CD8-positive, alpha-beta memory T cell (primary cell): ENCODE results near the gene XPR1. TPM values are rescaled to one million over a fixed set of nuclear protein-coding genes. Genes with fewer than 3 reads are reported as not detected.

ENCODE experiments used
- CTCF ChIA-PET: fragments of 350-600 bp; sonication (Branson Sonifier 250); formaldehyde crosslinking; loops from one replicate; lab custom pipeline; 2021; ENCODE audit warnings: antibody characterized with exemption; lab: Charles Lee
- POLR2A ChIA-PET: fragments of 350-600 bp; sonication (Branson Sonifier 250); formaldehyde crosslinking; loops from one replicate; lab custom pipeline; 2021; ENCODE audit warnings: antibody characterized with exemption; lab: Charles Lee
- DNase-seq, 5 donors: peaks; one replicate each; pipeline versions ENCODE4 v3.0.0 to v3.0.0-alpha.2; 2020 to 2022; ENCODE audit warnings: mixed read lengths in 1 of 5
- H3K27ac ChIP-seq: one replicate; pipeline ENCODE4 v1.7.0; 2013; ENCODE audit warnings: low read depth, mild to moderate bottlenecking, low read length, moderate library complexity
- H3K27me3 ChIP-seq: 2 replicates; pipeline ENCODE4 v1.7.0; 2013; ENCODE audit warnings: low read length, mild to moderate bottlenecking; ENCODE audit not compliant: insufficient read depth, poor library complexity, severe bottlenecking
- H3K36me3 ChIP-seq: 2 replicates; pipeline ENCODE4 v1.7.0; 2013; ENCODE audit warnings: mild to moderate bottlenecking, low read length, moderate library complexity; ENCODE audit not compliant: insufficient read depth
- H3K4me1 ChIP-seq: 2 replicates; pipeline ENCODE4 v1.7.0; 2013; ENCODE audit warnings: mild to moderate bottlenecking, low read length, moderate library complexity; ENCODE audit not compliant: insufficient read depth
- H3K4me3 ChIP-seq: 2 replicates; pipeline ENCODE4 v1.7.0; 2013; ENCODE audit warnings: mild to moderate bottlenecking, low read length
- H3K9me3 ChIP-seq: 2 replicates; pipeline ENCODE4 v1.7.0; 2013; ENCODE audit warnings: mild to moderate bottlenecking, low read length
- H3K27ac Mint-ChIP-seq, 8 donors: one replicate each; pipeline ENCODE4 v1.8.0; 2020 to 2021; ENCODE audit warnings: mixed read lengths in 8 of 8, mild to moderate bottlenecking in 6 of 8, inconsistent platforms in 3 of 8, moderate library complexity in 3 of 8
- H3K27me3 Mint-ChIP-seq, 2 donors: one replicate each; pipeline ENCODE4 v1.8.0; 2020 to 2021; ENCODE audit warnings: mixed read lengths in 2 of 2, mild to moderate bottlenecking in 1 of 2, moderate library complexity in 1 of 2
- H3K36me3 Mint-ChIP-seq, 3 donors: one replicate each; pipeline ENCODE4 v1.8.0; 2020 to 2021; ENCODE audit warnings: mixed read lengths in 3 of 3, inconsistent platforms in 1 of 3, mild to moderate bottlenecking in 1 of 3
- H3K4me1 Mint-ChIP-seq, 3 donors: one replicate each; pipeline ENCODE4 v1.8.0; 2020 to 2021; ENCODE audit warnings: mixed read lengths in 3 of 3, inconsistent platforms in 1 of 3, mild to moderate bottlenecking in 1 of 3
- H3K4me3 Mint-ChIP-seq, 7 donors: one replicate each; pipeline ENCODE4 v1.8.0; 2020 to 2021; ENCODE audit warnings: mixed read lengths in 7 of 7, mild to moderate bottlenecking in 6 of 7, moderate library complexity in 4 of 7, inconsistent platforms in 2 of 7
- H3K9me3 Mint-ChIP-seq, 5 donors: one replicate each; pipeline ENCODE4 v1.8.0; 2020 to 2022; ENCODE audit warnings: mixed read lengths in 5 of 5, mild to moderate bottlenecking in 3 of 5, moderate library complexity in 2 of 5, inconsistent platforms in 1 of 5
- polyA plus RNA-seq: library from polyadenylated mRNA; unstranded; fragments of 300-500 nt; fragmentation: Illumina TruSeq; gene quantifications from one replicate; pipeline ENCODE4 v1.2.3, GENCODE V29; 2021
- total RNA-seq, 2 experiments: library from RNA; stranded (reverse); gene quantifications; one replicate each; pipeline ENCODE4 v1.2.3, GENCODE V29; 2021

The XPR1 gene
- total and polyA plus RNA-seq, 3 experiments from 2014 or later: 7.6 to 23.2 (median 20.8) TPM

DNA sequence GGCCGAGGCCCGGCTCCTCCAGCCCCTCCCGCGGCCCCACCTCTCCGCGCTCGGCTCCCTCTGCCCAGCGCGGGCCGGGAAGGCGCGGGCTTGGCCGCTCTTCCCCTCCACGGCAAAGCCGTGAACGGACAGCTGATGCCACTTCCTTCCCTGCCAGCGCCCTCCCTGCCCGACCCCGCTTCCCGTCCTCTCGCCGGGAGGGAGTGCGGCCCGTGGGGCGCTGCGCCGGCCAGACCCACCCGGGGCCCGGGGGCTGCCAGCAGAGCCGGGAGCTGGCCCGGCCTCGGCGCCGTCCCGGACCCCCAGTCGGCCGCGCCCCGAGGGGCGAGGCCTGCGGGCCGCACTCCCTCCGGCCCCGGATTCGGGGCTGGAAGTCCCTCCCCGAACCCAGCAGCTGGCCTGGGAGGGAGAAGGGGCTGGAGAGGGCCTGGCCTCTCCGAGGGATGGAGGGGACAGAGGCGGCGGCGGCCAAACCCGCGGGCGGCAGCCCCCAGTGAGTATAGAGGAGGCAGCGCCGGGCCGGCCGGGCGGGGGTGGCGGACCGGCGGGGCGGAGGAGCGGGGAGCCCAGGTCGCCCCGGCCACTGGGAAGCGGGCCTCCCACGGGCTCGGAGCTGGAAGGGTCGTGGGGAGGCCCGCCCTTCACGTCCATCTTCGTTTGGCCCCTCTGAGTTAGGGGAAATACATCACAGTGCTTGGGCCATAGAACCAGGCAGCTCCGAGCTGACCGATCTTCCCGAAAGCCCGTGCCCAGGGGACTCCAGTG, 281.2 kb downstream of the XPR1 start, which contains the start of gene KIAA1614:
KIAA1614 (plus strand) TSS at position 97 of the 765 bp plus-strand sequence; CDS start at position 444, 347 bp downstream.
- Histone ChIP-seq H3K27me3 (peaks cover 3% of the 10 kb centered on the region), H3K4me1 (no peaks in the 10 kb centered on the region), H3K9me3 (no peaks in the 10 kb centered on the region), H3K4me3 (no peak within 1 kb of the TSS), H3K27ac (no peak within 1 kb of the TSS), H3K36me3 (no peaks in the 10 kb centered on the region)
- peaks cover 7 to 26% (median 24%) of the 10 kb centered on the region in 3 donors for H3K4me1 Mint-ChIP-seq
- H3K27ac Mint-ChIP-seq: no peak within 1 kb of the TSS
- H3K36me3 Mint-ChIP-seq: no peaks in the 10 kb centered on the region
- H3K4me3 Mint-ChIP-seq: peak within 1 kb of the TSS; percentile 11 to 54 (median 36)
- ChIA-PET CTCF (interaction anchor here (0.5 kb wide), 1 partner anchor 83 kb away, joined by 3 read pairs; no protein-coding TSS in a partner anchor), POLR2A (no interaction called here)
- H3K27me3 Mint-ChIP-seq: peaks cover 19 to 45% of the 10 kb centered on the region in 2 donors
- DNase-seq: no peak
- H3K9me3 Mint-ChIP-seq: no peaks in the 10 kb centered on the region

DNA sequence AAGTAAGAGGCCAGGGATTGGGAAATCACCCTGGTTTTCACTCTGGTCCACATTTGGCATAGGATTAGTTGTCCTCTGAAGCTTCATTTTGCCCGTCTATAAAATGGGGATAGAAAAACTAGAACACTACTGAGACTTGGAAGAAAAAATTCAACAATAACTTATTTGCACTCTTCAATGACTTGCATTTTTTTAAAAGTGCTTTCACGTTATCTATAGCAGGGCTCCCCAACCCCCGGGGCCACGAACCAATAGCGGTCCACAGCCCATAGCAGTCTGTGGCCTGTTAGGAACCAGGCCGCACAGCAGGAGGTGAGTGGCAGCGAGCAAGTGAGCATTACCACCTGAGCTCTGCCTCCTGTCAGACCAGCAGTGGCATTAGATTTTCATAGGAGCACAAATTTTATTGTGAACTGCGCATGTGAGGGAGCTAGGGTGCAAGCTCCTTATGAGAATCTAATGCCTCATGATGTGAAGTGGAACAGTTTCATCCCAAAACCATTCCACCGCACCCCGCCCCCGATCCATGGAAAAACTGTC, 283.7 kb downstream of the XPR1 start:
- H3K9me3 Mint-ChIP-seq: no peaks in the 10 kb centered on the region
- CTCF ChIA-PET: no interaction called here
- no peaks in the 10 kb centered on the region for H3K4me1 ChIP-seq
- POLR2A ChIA-PET: no interaction called here
- H3K9me3 ChIP-seq: no peaks in the 10 kb centered on the region
- H3K36me3 Mint-ChIP-seq: no peaks in the 10 kb centered on the region
- H3K36me3 ChIP-seq: no peaks in the 10 kb centered on the region
- peaks cover 3% of the 10 kb centered on the region for H3K27me3 ChIP-seq
- no peak overlapping the region for H3K4me3 ChIP-seq
- peaks cover 2 to 16% (median 12%) of the 10 kb centered on the region in 3 donors for H3K4me1 Mint-ChIP-seq
- DNase-seq: no peak
- no peak overlapping the region for H3K4me3 Mint-ChIP-seq
- no peak overlapping the region for H3K27ac ChIP-seq
- no peak overlapping the region for H3K27ac Mint-ChIP-seq
- H3K27me3 Mint-ChIP-seq: peaks cover 17 to 31% of the 10 kb centered on the region in 2 donors

DNA sequence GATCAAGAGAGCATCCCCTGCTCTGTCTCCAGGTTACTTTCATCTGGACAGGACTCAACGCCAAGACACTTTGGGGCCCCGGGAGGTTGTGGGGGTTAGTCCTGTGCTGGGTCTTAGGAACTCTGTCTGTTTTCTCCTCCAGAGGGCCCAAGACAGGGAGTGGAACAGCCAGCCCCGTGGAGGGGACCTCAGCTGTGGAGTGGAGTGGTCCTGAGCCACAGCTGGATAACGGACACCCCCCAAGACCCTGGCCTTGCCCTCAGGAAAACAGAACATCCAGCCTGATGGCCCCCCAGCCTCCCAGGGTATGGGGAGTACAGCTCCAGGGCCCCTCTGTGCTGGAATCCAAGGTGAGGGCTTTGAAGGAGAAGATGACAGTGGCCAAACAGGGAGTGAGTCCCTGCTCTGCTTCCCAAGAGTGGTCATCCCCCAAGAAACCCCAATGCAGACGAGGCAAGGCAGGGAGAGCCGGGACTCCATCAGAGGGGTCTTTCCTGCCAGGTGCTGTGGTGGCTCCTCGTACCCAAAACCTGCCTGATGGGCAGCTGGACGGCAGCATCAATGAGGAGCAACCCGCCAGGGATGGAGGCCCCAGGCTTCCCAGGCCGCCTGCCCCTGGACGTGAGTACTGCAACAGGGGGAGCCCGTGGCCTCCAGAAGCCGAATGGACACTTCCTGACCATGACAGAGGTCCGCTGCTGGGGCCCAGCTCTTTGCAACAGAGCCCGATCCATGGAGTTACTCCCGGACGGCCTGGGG, 284.4 kb downstream of the XPR1 start:
- H3K27me3 Mint-ChIP-seq: peaks cover 17 to 26% of the 10 kb centered on the region in 2 donors
- peaks cover 2 to 16% (median 12%) of the 10 kb centered on the region in 3 donors for H3K4me1 Mint-ChIP-seq
- no peaks in the 10 kb centered on the region for H3K9me3 Mint-ChIP-seq
- Histone ChIP-seq H3K36me3 (no peaks in the 10 kb centered on the region), H3K9me3 (no peaks in the 10 kb centered on the region), H3K4me1 (no peaks in the 10 kb centered on the region), H3K27me3 (peaks cover 3% of the 10 kb centered on the region), H3K4me3 (no peak overlapping the region), H3K27ac (no peak overlapping the region)
- POLR2A ChIA-PET: no interaction called here
- H3K27ac Mint-ChIP-seq: no peak overlapping the region
- no peaks in the 10 kb centered on the region for H3K36me3 Mint-ChIP-seq
- CTCF ChIA-PET: no interaction called here
- no peak for DNase-seq
- H3K4me3 Mint-ChIP-seq: no peak overlapping the region

DNA sequence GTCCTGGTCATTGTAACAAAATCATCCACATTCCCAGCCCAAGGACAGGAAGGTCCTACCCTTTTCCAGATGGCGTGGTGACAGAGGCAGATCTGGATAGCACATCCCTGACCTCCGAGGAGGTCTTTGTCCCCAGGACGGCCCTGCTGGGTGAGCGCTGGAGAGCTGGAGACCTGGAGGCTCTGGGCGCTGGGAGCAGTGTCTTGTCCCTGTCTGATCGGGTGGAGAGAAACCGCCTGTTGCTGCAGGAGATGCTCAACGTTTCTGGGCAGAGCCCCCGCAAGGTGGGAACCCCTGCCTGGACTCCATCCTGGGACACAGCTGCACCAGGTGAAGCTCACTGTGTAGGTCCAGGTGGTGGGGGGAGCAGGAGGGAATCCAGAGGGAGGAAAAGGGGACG, 284.9 kb downstream of the XPR1 start:
- no peak overlapping the region for H3K27ac Mint-ChIP-seq
- H3K4me3 Mint-ChIP-seq: no peak overlapping the region
- H3K4me1 ChIP-seq: no peaks in the 10 kb centered on the region
- ChIA-PET CTCF (no interaction called here), POLR2A (no interaction called here)
- peaks cover 12 to 21% of the 10 kb centered on the region in 2 donors for H3K27me3 Mint-ChIP-seq
- no peaks in the 10 kb centered on the region for H3K9me3 ChIP-seq
- H3K27me3 ChIP-seq: peaks cover under 1% of the 10 kb centered on the region
- no peaks in the 10 kb centered on the region for H3K36me3 ChIP-seq
- no peak for DNase-seq
- H3K4me3 ChIP-seq: no peak overlapping the region
- H3K9me3 Mint-ChIP-seq: no peaks in the 10 kb centered on the region
- H3K36me3 Mint-ChIP-seq: no peaks in the 10 kb centered on the region
- no peak overlapping the region for H3K27ac ChIP-seq
- H3K4me1 Mint-ChIP-seq: peaks cover 0 to 12% (median 8%) of the 10 kb centered on the region in 3 donors

DNA sequence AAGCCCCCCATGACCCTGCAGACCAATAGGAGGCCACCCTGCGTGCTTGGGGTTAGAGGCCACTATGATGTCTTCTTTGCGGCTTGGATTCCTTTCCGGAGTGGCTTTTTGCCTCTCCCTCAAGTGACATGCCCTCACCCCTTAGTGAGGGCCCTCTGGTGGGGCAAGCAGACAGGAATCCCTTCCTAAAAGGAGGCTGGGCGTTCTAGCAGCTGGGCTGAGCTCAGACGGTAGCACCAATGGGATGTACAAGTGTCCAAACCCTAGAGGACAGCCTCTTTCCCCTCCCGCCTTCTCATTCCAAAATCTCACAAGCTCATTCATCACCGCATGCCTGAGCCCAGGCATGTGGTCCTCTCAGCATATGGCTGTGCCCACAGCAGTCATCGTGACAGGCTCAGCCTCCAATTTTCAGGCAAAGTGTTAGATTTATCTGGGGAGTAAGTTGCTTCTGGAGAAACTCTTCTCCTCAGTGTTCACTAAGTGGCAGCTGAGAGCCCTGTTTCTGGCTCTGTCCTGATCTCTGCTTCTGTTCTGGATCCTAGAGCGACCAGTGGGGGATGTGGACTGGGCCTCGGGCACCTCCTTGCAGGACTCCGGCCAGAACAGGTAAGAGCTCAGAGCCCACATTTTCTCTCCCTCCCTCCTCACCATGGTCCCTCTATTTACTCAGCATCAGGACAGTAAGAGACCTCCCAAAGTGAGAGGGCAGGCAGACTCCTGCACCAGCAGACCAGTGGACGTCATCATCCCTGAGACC, 285.7 kb downstream of the XPR1 start:
- Mint-ChIP-seq H3K36me3 (no peaks in the 10 kb centered on the region), H3K4me1 (peaks cover 0 to 9% (median 7%) of the 10 kb centered on the region in 3 donors), H3K4me3 (no peak overlapping the region), H3K9me3 (no peaks in the 10 kb centered on the region), H3K27me3 (peaks cover 11 to 18% of the 10 kb centered on the region in 2 donors), H3K27ac (peak overlapping the region in 1 of 8 donors; percentile 63)
- H3K36me3 ChIP-seq: no peaks in the 10 kb centered on the region
- CTCF ChIA-PET: no interaction called here
- no peak overlapping the region for H3K4me3 ChIP-seq
- H3K4me1 ChIP-seq: no peaks in the 10 kb centered on the region
- H3K27me3 ChIP-seq: no peaks in the 10 kb centered on the region
- H3K27ac ChIP-seq: no peak overlapping the region
- no peaks in the 10 kb centered on the region for H3K9me3 ChIP-seq
- DNase-seq: no peak
- POLR2A ChIA-PET: no interaction called here

DNA sequence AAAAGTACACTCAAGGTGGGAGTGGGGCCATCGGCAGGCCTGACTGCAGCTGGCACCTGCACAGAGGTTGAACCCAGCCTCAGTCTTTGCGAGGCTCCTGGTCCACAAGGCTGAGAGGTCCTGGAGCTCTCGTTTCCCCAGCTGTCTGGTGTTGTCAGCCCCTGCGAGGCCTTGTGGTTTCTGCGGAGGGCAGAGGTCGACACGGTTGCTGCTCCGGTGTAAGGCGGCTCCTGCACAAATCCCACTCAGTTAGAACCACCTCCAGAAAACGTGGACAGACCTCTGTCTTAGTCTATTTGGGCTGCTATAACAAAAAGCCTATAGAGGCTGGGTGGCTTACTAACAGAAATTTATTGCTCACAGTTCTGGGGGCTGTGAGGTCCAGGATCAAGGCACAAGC, 286.7 kb downstream of the XPR1 start:
- Mint-ChIP-seq H3K27me3 (peaks cover 11 to 16% of the 10 kb centered on the region in 2 donors), H3K27ac (no peak overlapping the region), H3K9me3 (no peaks in the 10 kb centered on the region), H3K4me3 (no peak overlapping the region), H3K4me1 (peaks cover 0 to 6% (median 6%) of the 10 kb centered on the region in 3 donors), H3K36me3 (no peaks in the 10 kb centered on the region)
- no peak overlapping the region for H3K27ac ChIP-seq
- H3K27me3 ChIP-seq: no peaks in the 10 kb centered on the region
- ChIA-PET CTCF (no interaction called here), POLR2A (no interaction called here)
- H3K4me1 ChIP-seq: no peaks in the 10 kb centered on the region
- no peak overlapping the region for H3K4me3 ChIP-seq
- no peak for DNase-seq
- no peaks in the 10 kb centered on the region for H3K36me3 ChIP-seq
- H3K9me3 ChIP-seq: no peaks in the 10 kb centered on the region

DNA sequence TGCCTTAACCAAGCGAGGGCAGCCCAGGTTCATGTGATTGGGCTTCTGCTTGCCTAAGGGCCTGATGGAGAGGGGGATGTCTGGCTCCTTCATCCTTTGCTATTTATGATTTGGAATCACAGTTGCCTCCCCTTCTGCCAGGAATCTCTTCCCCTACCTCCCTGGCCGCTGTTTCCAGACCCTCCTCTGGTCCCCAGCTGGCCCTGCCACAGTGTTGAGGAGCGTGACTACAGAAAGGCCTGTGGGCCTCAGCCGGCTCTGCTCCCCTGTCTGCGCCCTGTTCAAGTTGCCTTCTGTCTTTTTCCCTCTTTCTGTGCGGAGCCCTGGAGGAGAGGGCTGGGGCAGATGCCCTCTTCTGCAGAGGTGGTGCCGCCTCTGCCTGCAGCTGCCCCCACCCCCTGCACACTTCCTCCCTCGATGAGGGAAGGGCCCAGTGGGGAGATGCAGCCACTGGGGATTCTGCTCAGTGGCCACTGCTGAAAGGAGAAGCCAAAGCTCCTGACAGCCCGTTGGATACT, 287.4 kb downstream of the XPR1 start:
- no peaks in the 10 kb centered on the region for H3K27me3 ChIP-seq
- H3K4me1 ChIP-seq: no peaks in the 10 kb centered on the region
- Mint-ChIP-seq H3K4me1 (no peaks in the 10 kb centered on the region), H3K27ac (no peak overlapping the region), H3K27me3 (peaks cover 13 to 14% of the 10 kb centered on the region in 2 donors), H3K9me3 (no peaks in the 10 kb centered on the region), H3K4me3 (no peak overlapping the region), H3K36me3 (no peaks in the 10 kb centered on the region)
- no peak overlapping the region for H3K27ac ChIP-seq
- H3K4me3 ChIP-seq: no peak overlapping the region
- no peak for DNase-seq
- ChIA-PET POLR2A (no interaction called here), CTCF (no interaction called here)
- H3K9me3 ChIP-seq: no peaks in the 10 kb centered on the region
- no peaks in the 10 kb centered on the region for H3K36me3 ChIP-seq
